WTC11 (cell line): ENCODE measurements around the gene SYMPK. TPM values are rescaled to one million over a fixed set of nuclear protein-coding genes. Genes with fewer than 3 reads are reported as not detected.

Experiments
- ATAC-seq: fragments of 200-7000 bp; cut with Tn5 transposase; 2 replicates; pipeline ENCODE4 v1.10.0; 2021; ENCODE audit warnings: mild to moderate bottlenecking, moderate library complexity
- CTCF ChIA-PET: fragments of 300-600 bp; sonication (Branson Sonifier 250); formaldehyde crosslinking; loops from one replicate; lab custom pipeline; 2021; ENCODE audit warnings: antibody characterized with exemption; lab: Charles Lee
- POLR2A ChIA-PET: fragments of 350-600 bp; sonication (Branson Sonifier 250); formaldehyde crosslinking; loops from one replicate; lab custom pipeline; 2021; ENCODE audit warnings: antibody characterized with exemption; lab: Charles Lee
- DNase-seq: peaks from one replicate; pipeline ENCODE4 v3.0.0; 2021; ENCODE audit warnings: low spot score
- H3K27ac Mint-ChIP-seq: 2 replicates; pipeline ENCODE4 v1.8.0; 2021; ENCODE audit warnings: mixed read lengths
- H3K27me3 Mint-ChIP-seq: 2 replicates; pipeline ENCODE4 v1.8.0; 2021; ENCODE audit warnings: low read depth, mild to moderate bottlenecking, moderate library complexity, mixed read lengths
- H3K36me3 Mint-ChIP-seq: 2 replicates; pipeline ENCODE4 v1.8.0; 2021; ENCODE audit warnings: mixed read lengths
- H3K4me1 Mint-ChIP-seq: 2 replicates; pipeline ENCODE4 v1.8.0; 2022; ENCODE audit warnings: mixed read lengths
- H3K4me3 Mint-ChIP-seq: 2 replicates; pipeline ENCODE4 v1.8.0; 2021; ENCODE audit warnings: mild to moderate bottlenecking, moderate library complexity, mixed read lengths
- H3K9me3 Mint-ChIP-seq: 2 replicates; pipeline ENCODE4 v1.8.0; 2021; ENCODE audit warnings: mixed read lengths
- CREM ChIP-seq: sonication (generic); formaldehyde crosslinking; IDR thresholded peaks from 2 replicates; pipeline ENCODE4 v1.8.1; 2022; ENCODE audit warnings: mild to moderate bottlenecking, missing genetic modification reagents, moderate library complexity
- EMX1 ChIP-seq: fragments of 250-450 bp; sonication (Bioruptor Pico); IDR thresholded peaks from 2 replicates; pipeline ENCODE4 v1.8.0; 2021; ENCODE audit warnings: mild to moderate bottlenecking
- ETV6 ChIP-seq: sonication (generic); formaldehyde crosslinking; IDR thresholded peaks from 2 replicates; pipeline ENCODE4 v1.8.1; 2022; ENCODE audit warnings: mild to moderate bottlenecking, missing genetic modification reagents
- JAZF1 ChIP-seq: fragments of 250-450 bp; sonication (Bioruptor Pico); IDR thresholded peaks from 2 replicates; pipeline ENCODE4 v1.9.0; 2021; ENCODE audit warnings: moderate library complexity, mild to moderate bottlenecking, inconsistent platforms
- KAT7 ChIP-seq: sonication (generic); formaldehyde crosslinking; IDR thresholded peaks from 2 replicates; pipeline ENCODE4 v1.8.1; 2023; ENCODE audit warnings: missing genetic modification reagents, mild to moderate bottlenecking, borderline replicate concordance
- NFYB ChIP-seq: sonication (generic); formaldehyde crosslinking; conservative IDR thresholded peaks from 2 replicates; pipeline ENCODE4 v1.8.0; 2022; ENCODE audit warnings: low read depth, missing genetic modification reagents
- NR1H2 ChIP-seq: sonication (generic); formaldehyde crosslinking; IDR thresholded peaks from 2 replicates; pipeline ENCODE4 v1.9.0; 2021; ENCODE audit warnings: mild to moderate bottlenecking, moderate library complexity, missing genetic modification reagents
- NR2C2 ChIP-seq: sonication (generic); formaldehyde crosslinking; IDR thresholded peaks from 2 replicates; pipeline ENCODE4 v1.8.0; 2022; ENCODE audit warnings: mild to moderate bottlenecking, missing genetic modification reagents
- RORB ChIP-seq: fragments of 250-450 bp; sonication (Bioruptor Pico); IDR thresholded peaks from 2 replicates; pipeline ENCODE4 v1.9.0; 2021; ENCODE audit warnings: mild to moderate bottlenecking
- SOX15 ChIP-seq: fragments of 250-450 bp; sonication (Bioruptor Pico); IDR thresholded peaks from 2 replicates; pipeline ENCODE4 v1.9.0; 2021; ENCODE audit warnings: mild to moderate bottlenecking
- ZNF121 ChIP-seq: sonication (generic); formaldehyde crosslinking; IDR thresholded peaks from 2 replicates; pipeline ENCODE4 v1.8.0; 2023; ENCODE audit warnings: missing genetic modification reagents
- ZNF219 ChIP-seq: sonication (generic); formaldehyde crosslinking; IDR thresholded peaks from 2 replicates; pipeline ENCODE4 v1.8.0; 2023; ENCODE audit warnings: missing genetic modification reagents, mild to moderate bottlenecking, borderline replicate concordance
- ZNF317 ChIP-seq: sonication (generic); formaldehyde crosslinking; IDR thresholded peaks from 2 replicates; pipeline ENCODE4 v1.8.1; 2023; ENCODE audit warnings: low read depth, mild to moderate bottlenecking, moderate library complexity, missing genetic modification reagents, borderline replicate concordance
- total RNA-seq: library from RNA; stranded (reverse); gene quantifications from 3 replicates; pipeline ENCODE4 v1.2.3, GENCODE V29; 2021
- TF ChIP-seq, protein P1 (sequence below): sonication (generic); formaldehyde crosslinking; IDR thresholded peaks from 2 replicates; pipeline ENCODE4 v1.8.0; 2022; ENCODE audit warnings: mild to moderate bottlenecking, missing genetic modification reagents
- TF ChIP-seq, protein P2 (sequence below): sonication (generic); formaldehyde crosslinking; IDR thresholded peaks from 2 replicates; pipeline ENCODE4 v1.8.1; 2022; ENCODE audit warnings: low read depth, missing genetic modification reagents, borderline replicate concordance
- TF ChIP-seq, protein P3 (sequence below): fragments of 250-450 bp; sonication (Bioruptor Pico); IDR thresholded peaks from 2 replicates; pipeline ENCODE4 v1.8.0; 2021; ENCODE audit warnings: mild to moderate bottlenecking
- TF ChIP-seq, protein P4 (sequence below): sonication (generic); formaldehyde crosslinking; IDR thresholded peaks from 2 replicates; pipeline ENCODE4 v1.8.0; 2022; ENCODE audit warnings: missing genetic modification reagents
- TF ChIP-seq, protein P5 (sequence below): fragments of 250-450 bp; sonication (Bioruptor Pico); IDR thresholded peaks from 2 replicates; pipeline ENCODE4 v1.9.0; 2021; ENCODE audit warnings: mild to moderate bottlenecking
- TF ChIP-seq, protein P6 (sequence below): sonication (generic); formaldehyde crosslinking; IDR thresholded peaks from 2 replicates; pipeline ENCODE4 v1.8.0; 2022; ENCODE audit warnings: mild to moderate bottlenecking, missing genetic modification reagents
- TF ChIP-seq, protein P7 (sequence below): fragments of 250-450 bp; sonication (Bioruptor Pico); IDR thresholded peaks from 2 replicates; pipeline ENCODE4 v1.9.0; 2021; ENCODE audit warnings: mild to moderate bottlenecking

The SYMPK gene
- total RNA-seq, 1 experiment from 2014 or later: 106 TPM

DNA sequence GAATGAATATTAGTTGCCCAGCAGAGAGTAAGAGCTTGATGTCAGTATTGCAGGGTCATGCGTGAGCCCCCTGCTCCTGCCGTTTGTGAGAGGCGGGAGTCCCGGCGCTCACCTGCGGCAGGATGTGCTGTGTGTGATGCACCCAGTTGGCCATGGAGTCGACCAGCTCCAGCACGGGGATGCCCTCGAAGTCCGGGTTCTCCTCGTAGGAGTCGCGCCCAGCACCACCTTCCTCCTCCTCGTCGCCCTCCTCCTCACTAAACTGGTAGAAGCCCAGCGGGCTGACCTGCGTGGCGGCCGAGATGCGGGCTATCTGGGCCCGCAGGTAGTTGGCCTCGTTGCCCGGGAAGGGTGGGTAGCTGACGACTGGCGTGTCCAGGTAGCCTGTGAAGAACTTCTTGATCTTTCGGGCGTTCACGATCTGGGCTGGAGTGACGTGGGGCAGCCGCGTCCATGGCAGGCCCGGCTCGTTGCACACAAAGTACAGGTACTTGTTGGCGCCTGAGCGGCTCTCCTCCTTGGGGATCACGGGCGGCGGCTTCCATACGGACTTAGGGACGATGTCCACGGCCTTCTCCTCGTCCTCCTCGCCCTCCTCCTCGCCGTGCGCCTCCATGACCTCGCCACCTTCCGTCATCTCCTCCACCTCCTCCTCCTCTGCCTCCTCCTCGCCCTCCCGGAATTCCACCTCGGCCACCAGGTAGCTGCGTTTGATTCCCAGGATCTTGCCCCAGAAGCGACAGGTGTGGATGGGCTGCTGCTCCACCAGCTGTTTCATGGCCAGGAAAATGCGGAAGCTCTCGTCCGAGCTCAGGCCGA, 58.6 kb downstream of the SYMPK start:
- ChIA-PET POLR2A (no interaction called here), CTCF (interaction anchor here (0.5 to 7.4 kb wide), 8 partner anchors 10 to 832 kb away, joined by 3 to 133 read pairs (median 6); partner anchors contain the start of genes DMPK, GNG8, RSPH6A and SIX5)
- TF ChIP-seq NR1H2 (CRISPR knock-in tag) (no peak), EMX1 (CRISPR knock-in tag) (no peak), ZNF317 (CRISPR knock-in tag) (no peak), ZNF121 (CRISPR knock-in tag) (no peak), KAT7 (CRISPR knock-in tag) (no peak), NR2C2 (no peak), CREM (CRISPR knock-in tag) (no peak), ETV6 (CRISPR knock-in tag) (no peak)
- TF ChIP-seq, protein P1, sequence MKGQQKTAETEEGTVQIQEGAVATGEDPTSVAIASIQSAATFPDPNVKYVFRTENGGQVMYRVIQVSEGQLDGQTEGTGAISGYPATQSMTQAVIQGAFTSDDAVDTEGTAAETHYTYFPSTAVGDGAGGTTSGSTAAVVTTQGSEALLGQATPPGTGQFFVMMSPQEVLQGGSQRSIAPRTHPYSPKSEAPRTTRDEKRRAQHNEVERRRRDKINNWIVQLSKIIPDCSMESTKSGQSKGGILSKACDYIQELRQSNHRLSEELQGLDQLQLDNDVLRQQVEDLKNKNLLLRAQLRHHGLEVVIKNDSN: no peak
- TF ChIP-seq, protein P2, sequence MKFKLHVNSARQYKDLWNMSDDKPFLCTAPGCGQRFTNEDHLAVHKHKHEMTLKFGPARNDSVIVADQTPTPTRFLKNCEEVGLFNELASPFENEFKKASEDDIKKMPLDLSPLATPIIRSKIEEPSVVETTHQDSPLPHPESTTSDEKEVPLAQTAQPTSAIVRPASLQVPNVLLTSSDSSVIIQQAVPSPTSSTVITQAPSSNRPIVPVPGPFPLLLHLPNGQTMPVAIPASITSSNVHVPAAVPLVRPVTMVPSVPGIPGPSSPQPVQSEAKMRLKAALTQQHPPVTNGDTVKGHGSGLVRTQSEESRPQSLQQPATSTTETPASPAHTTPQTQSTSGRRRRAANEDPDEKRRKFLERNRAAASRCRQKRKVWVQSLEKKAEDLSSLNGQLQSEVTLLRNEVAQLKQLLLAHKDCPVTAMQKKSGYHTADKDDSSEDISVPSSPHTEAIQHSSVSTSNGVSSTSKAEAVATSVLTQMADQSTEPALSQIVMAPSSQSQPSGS: no peak
- DNase-seq (no peak), ATAC-seq (no peak)
- peaks cover 43% of the 10 kb centered on the region for H3K27me3 Mint-ChIP-seq
- no peak overlapping the region for H3K4me3 Mint-ChIP-seq
- peaks cover 7% of the 10 kb centered on the region for H3K4me1 Mint-ChIP-seq
- no peaks in the 10 kb centered on the region for H3K9me3 Mint-ChIP-seq
- H3K36me3 Mint-ChIP-seq: no peaks in the 10 kb centered on the region
- no peak overlapping the region for H3K27ac Mint-ChIP-seq

DNA sequence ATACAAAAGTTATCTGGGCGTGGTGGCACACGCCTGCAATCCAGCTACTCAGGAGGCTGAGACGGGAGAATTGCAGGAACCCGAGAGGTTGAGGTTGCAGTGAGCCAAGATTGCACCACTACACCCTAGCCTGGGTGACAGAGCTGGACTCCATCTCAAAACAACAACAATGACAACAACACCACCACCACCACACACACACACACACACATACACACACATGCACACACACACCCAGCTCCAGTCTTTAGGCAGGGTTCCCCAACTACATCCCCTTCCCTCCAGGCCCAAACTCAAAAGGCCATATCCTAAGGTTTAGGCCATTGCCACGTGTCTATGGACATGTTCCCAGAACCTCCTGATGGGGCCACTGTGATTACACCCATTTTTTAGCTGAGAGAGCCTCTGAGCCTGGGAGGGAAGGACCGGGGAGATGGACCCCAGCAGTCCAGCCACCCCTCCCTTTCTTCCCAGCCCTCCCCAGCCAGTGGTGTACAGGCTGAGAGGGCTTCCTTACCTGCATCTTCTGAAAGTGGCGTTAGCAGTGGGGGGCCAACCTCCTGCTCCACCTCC, 61.3 kb downstream of the SYMPK start:
- Mint-ChIP-seq H3K36me3 (no peaks in the 10 kb centered on the region), H3K27me3 (peaks cover 57% of the 10 kb centered on the region), H3K4me3 (no peak overlapping the region), H3K9me3 (no peaks in the 10 kb centered on the region), H3K4me1 (peaks cover 6% of the 10 kb centered on the region), H3K27ac (no peak overlapping the region)
- POLR2A ChIA-PET: no interaction called here
- no peak for ATAC-seq
- DNase-seq: no peak
- CTCF ChIA-PET: interaction anchor here (0.8 to 7.4 kb wide), 4 partner anchors 13 to 62 kb away, joined by 3 to 133 read pairs (median 38); partner anchors contain the start of genes RSPH6A and SIX5
- TF ChIP-seq, protein P3, sequence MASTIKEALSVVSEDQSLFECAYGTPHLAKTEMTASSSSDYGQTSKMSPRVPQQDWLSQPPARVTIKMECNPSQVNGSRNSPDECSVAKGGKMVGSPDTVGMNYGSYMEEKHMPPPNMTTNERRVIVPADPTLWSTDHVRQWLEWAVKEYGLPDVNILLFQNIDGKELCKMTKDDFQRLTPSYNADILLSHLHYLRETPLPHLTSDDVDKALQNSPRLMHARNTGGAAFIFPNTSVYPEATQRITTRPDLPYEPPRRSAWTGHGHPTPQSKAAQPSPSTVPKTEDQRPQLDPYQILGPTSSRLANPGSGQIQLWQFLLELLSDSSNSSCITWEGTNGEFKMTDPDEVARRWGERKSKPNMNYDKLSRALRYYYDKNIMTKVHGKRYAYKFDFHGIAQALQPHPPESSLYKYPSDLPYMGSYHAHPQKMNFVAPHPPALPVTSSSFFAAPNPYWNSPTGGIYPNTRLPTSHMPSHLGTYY (CRISPR knock-in tag): no peak
- TF ChIP-seq, protein P4, sequence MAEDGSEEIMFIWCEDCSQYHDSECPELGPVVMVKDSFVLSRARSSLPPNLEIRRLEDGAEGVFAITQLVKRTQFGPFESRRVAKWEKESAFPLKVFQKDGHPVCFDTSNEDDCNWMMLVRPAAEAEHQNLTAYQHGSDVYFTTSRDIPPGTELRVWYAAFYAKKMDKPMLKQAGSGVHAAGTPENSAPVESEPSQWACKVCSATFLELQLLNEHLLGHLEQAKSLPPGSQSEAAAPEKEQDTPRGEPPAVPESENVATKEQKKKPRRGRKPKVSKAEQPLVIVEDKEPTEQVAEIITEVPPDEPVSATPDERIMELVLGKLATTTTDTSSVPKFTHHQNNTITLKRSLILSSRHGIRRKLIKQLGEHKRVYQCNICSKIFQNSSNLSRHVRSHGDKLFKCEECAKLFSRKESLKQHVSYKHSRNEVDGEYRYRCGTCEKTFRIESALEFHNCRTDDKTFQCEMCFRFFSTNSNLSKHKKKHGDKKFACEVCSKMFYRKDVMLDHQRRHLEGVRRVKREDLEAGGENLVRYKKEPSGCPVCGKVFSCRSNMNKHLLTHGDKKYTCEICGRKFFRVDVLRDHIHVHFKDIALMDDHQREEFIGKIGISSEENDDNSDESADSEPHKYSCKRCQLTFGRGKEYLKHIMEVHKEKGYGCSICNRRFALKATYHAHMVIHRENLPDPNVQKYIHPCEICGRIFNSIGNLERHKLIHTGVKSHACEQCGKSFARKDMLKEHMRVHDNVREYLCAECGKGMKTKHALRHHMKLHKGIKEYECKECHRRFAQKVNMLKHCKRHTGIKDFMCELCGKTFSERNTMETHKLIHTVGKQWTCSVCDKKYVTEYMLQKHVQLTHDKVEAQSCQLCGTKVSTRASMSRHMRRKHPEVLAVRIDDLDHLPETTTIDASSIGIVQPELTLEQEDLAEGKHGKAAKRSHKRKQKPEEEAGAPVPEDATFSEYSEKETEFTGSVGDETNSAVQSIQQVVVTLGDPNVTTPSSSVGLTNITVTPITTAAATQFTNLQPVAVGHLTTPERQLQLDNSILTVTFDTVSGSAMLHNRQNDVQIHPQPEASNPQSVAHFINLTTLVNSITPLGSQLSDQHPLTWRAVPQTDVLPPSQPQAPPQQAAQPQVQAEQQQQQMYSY (CRISPR knock-in tag): no peak
- TF ChIP-seq, protein P5, sequence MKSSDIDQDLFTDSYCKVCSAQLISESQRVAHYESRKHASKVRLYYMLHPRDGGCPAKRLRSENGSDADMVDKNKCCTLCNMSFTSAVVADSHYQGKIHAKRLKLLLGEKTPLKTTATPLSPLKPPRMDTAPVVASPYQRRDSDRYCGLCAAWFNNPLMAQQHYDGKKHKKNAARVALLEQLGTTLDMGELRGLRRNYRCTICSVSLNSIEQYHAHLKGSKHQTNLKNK (CRISPR knock-in tag): no peak
- no peak for TF ChIP-seq SOX15 (CRISPR knock-in tag)
- no peak for TF ChIP-seq JAZF1 (CRISPR knock-in tag)
- TF ChIP-seq ZNF219: no peak
- no peak for TF ChIP-seq NFYB (CRISPR knock-in tag)
- no peak for TF ChIP-seq RORB (CRISPR knock-in tag)
- TF ChIP-seq ZNF121 (CRISPR knock-in tag): no peak
- TF ChIP-seq, protein P6, sequence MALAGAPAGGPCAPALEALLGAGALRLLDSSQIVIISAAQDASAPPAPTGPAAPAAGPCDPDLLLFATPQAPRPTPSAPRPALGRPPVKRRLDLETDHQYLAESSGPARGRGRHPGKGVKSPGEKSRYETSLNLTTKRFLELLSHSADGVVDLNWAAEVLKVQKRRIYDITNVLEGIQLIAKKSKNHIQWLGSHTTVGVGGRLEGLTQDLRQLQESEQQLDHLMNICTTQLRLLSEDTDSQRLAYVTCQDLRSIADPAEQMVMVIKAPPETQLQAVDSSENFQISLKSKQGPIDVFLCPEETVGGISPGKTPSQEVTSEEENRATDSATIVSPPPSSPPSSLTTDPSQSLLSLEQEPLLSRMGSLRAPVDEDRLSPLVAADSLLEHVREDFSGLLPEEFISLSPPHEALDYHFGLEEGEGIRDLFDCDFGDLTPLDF (CRISPR knock-in tag): no peak
- TF ChIP-seq, protein P7, sequence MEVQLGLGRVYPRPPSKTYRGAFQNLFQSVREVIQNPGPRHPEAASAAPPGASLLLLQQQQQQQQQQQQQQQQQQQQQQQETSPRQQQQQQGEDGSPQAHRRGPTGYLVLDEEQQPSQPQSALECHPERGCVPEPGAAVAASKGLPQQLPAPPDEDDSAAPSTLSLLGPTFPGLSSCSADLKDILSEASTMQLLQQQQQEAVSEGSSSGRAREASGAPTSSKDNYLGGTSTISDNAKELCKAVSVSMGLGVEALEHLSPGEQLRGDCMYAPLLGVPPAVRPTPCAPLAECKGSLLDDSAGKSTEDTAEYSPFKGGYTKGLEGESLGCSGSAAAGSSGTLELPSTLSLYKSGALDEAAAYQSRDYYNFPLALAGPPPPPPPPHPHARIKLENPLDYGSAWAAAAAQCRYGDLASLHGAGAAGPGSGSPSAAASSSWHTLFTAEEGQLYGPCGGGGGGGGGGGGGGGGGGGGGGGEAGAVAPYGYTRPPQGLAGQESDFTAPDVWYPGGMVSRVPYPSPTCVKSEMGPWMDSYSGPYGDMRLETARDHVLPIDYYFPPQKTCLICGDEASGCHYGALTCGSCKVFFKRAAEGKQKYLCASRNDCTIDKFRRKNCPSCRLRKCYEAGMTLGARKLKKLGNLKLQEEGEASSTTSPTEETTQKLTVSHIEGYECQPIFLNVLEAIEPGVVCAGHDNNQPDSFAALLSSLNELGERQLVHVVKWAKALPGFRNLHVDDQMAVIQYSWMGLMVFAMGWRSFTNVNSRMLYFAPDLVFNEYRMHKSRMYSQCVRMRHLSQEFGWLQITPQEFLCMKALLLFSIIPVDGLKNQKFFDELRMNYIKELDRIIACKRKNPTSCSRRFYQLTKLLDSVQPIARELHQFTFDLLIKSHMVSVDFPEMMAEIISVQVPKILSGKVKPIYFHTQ (CRISPR knock-in tag): no peak
